Left ventricle myocardium inferior (tissue), 1 donor: ENCODE data around the gene LEPROT. TPM values are rescaled to one million over a fixed set of nuclear protein-coding genes. Genes with fewer than 3 reads are reported as not detected.

Source experiments
- DNase-seq: peaks from one replicate; pipeline ENCODE4 v3.0.0-alpha.2; 2020
- H3K27ac ChIP-seq: fragments of 200-600 bp; replicated peaks from 2 replicates; pipeline ENCODE4 v1.8.0; 2021
- H3K27me3 ChIP-seq: fragments of 200-600 bp; 2 replicates; pipeline ENCODE4 v1.8.0; 2021; ENCODE audit warnings: low read depth
- H3K36me3 ChIP-seq: fragments of 200-600 bp; 2 replicates; pipeline ENCODE4 v1.8.0; 2021
- H3K4me1 ChIP-seq: fragments of 200-600 bp; 2 replicates; pipeline ENCODE4 v1.8.0; 2021
- H3K4me3 ChIP-seq: fragments of 200-600 bp; 2 replicates; pipeline ENCODE4 v1.8.0; 2021; ENCODE audit warnings: mild to moderate bottlenecking, moderate library complexity
- H3K9me3 ChIP-seq: fragments of 200-600 bp; replicated peaks from 2 replicates; pipeline ENCODE4 v1.8.0; 2021
- CTCF ChIP-seq: fragments of 200-600 bp; IDR thresholded peaks from 2 replicates; pipeline ENCODE4 v1.8.0; 2021; ENCODE audit warnings: antibody characterized with exemption, mild to moderate bottlenecking, borderline replicate concordance
- intact Hi-C: fragments of 100-400 bp; cut with micrococcal nuclease; formaldehyde crosslinking; loops from one replicate; pipeline ENCODE4 v1.11.0; 2022
- total RNA-seq: library from RNA; stranded (reverse); fragmentation: NEBNext Ultra II Directional; extraction: Animal tissue kit (Norgen Biotek cat#: 25700); gene quantifications from one replicate; pipeline ENCODE4 v1.2.1, GENCODE V29; 2021
- donor health status: DM: no; HTN: yes; CAD: no; lungs with severe emphysema.

The LEPROT gene
- total RNA-seq, 1 donor from 2014 or later, result 51.0 TPM

GRCh38 chr1:65478379-65479026 lies 58.0 kb downstream of the LEPROT start:
- DNase-seq, result no peak
- no peaks in the 10 kb centered on the region for H3K9me3 ChIP-seq
- no peak for TF ChIP-seq CTCF
- intact Hi-C loops, result no loop called here
- peaks cover 10% of the 10 kb centered on the region for H3K4me1 ChIP-seq
- no peaks in the 10 kb centered on the region for H3K36me3 ChIP-seq
- no peaks in the 10 kb centered on the region for H3K27me3 ChIP-seq
- no peak overlapping the region for H3K4me3 ChIP-seq
- no peak overlapping the region for H3K27ac ChIP-seq

- Histone ChIP-seq H3K27me3 (no peaks in the 10 kb centered on the region), H3K4me3 (no peak overlapping the region), H3K9me3 (no peaks in the 10 kb centered on the region), H3K27ac (no peak overlapping the region), H3K4me1 (peaks cover 10% of the 10 kb centered on the region), H3K36me3 (no peaks in the 10 kb centered on the region)
- TF ChIP-seq CTCF, result no peak
- intact Hi-C loops, result no loop called here
- DNase-seq, result no peak
Observed at GRCh38 chr1:65479554-65480204, 59.2 kb downstream of the LEPROT start.

GRCh38 chr1:65480684-65481405 lies 60.4 kb downstream of the LEPROT start:
- no peaks in the 10 kb centered on the region for H3K9me3 ChIP-seq
- no peak for TF ChIP-seq CTCF
- DNase-seq, result no peak
- no peak overlapping the region for H3K27ac ChIP-seq
- intact Hi-C loops, result no loop called here
- H3K27me3 ChIP-seq, result no peaks in the 10 kb centered on the region
- no peak overlapping the region for H3K4me3 ChIP-seq
- H3K4me1 ChIP-seq, result peaks cover 10% of the 10 kb centered on the region
- H3K36me3 ChIP-seq, result no peaks in the 10 kb centered on the region

- no peaks in the 10 kb centered on the region for H3K9me3 ChIP-seq
- H3K4me3 ChIP-seq, result no peak overlapping the region
- no peak for DNase-seq
- no peak overlapping the region for H3K27ac ChIP-seq
- no peaks in the 10 kb centered on the region for H3K4me1 ChIP-seq
- no peak for TF ChIP-seq CTCF
- no peaks in the 10 kb centered on the region for H3K27me3 ChIP-seq
- no peaks in the 10 kb centered on the region for H3K36me3 ChIP-seq
- intact Hi-C loops, result no loop called here
Observed at GRCh38 chr1:65483993-65484754, 63.7 kb downstream of the LEPROT start.

Other genes starting within 250 kb of the LEPROT start
- gene DNAJC6, start 111.1 kb upstream of the LEPROT start, total RNA-seq, result 4.7 TPM
- gene LEPR, start within 50 bp of the LEPROT start, total RNA-seq, result 7.1 TPM